Stimulated activated CD8-positive, alpha-beta memory T cell treated with anti-CD3 and anti-CD28 coated beads, Interleukin-12 subunit alpha, Interleukin-12 subunit beta, amount 100 ng/mL, for 24 hours (primary cell): ENCODE data around the gene S1PR1.

Experiments used
- DNase-seq: peaks from one replicate; pipeline ENCODE4 v3.0.0-alpha.2; 2020; ENCODE audit errors: extremely low read depth

Gene S1PR1

DNA sequence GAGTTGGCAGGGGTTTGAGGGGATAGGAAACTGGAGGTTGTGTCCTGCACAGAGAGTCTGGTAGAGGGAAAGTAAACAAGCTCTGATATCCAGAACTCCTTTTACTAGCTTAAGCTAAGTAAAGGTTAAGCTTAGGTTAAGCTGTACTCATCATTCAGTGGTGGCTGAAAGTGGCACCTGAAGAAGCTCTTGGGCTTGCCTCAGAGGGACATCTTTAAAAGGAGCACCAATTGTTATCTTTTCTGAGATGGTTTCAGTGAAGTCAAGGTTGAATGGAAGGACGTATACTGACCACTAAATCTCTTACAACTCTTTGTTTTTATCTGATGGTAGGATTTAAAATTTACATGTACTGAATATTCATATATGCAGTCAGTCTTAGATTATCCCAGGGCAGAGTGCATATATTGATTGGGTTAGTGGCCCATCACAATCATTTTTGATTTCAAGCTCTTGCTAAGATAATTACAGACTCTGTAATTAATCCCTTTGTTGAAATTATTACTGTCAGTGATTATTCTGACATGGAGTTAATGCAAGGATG, 43.3 kb downstream of the S1PR1 start:
- no peak for DNase-seq

DNA sequence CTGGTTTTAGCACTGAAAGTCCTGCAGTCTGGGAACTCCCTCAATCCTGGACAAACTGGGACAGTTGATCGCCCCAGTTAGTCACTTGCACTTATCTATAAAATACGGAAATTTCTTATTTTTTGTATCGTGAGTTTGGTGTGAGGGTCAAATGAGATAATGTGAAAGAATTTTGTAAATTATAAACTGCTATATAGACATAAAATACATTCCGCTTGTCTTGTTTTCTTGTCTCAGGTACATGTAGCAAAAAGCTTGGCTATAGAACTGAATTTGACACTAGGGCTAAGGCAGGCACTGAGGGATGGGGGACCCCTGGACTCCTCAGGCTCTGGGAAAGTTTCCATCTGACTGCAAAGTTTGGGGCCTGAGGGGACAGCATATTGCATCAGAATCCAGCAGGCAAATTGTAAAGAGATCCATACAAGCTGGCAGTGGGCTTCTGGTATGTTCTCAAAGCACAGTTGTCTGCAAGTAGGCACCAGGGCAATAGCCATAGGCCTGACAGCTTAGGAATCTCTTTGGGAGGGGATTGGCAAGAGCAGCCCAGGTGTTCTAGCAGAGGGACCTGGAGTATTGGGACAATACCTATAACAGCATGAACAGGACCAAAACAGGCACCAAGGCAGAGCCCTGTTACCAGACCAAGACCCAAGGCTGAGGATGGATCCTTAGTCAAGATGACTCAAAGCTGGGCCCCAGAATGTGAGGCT, 44.3 kb downstream of the S1PR1 start:
- DNase-seq: no peak

DNA sequence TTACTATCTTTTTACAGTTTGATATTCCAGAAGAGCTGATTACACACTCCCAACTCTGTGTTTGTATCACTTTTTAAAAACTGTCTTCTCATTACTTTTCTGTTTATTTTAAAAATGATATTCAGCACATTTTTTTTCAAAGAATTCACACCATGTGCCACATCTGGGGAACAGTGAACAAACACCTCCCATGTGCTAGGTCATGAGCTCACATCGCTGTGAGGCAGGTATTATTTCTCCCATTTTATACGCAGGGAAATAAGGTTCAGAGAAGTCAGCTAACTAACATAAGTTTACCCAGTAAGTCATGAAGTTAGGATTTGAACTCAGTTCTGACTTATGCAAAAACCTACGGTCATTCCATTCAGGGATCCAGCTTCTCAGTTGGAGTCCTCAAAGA, 44.9 kb downstream of the S1PR1 start:
- DNase-seq: no peak

DNA sequence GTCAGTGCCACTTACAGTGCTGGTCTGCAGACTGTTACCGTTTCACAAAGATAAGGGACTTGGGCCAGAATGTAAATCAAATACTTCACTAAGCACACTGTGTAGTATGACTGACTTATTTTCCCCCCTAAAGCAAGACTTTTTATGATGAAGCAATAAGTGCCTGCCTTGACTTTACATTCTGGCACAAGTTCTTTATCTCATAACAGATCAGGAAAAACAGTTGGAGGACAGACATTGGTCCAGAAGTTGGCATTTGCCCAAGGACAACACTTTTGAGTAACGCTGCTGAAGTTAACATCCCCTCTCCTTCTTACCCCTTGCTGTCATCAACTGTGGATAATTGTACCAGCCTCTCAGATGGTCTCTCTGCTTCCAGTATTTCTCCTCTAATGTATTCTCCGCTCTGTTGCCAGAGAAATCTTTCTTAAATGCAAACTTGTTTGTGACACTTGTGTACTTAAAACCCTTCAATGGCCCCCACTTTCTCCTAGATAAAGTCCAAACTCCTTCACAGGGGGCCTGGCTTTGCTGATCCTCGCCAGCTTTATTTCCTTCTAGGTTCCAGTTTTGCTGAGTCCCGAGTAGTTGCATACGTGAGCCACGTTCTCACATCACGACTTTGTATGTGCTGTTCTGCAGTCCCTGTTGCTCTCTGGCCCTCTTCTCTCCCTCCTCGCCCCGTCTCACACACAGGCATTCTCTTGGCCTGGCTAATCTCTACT, 45.7 kb downstream of the S1PR1 start:
- no peak for DNase-seq

DNA sequence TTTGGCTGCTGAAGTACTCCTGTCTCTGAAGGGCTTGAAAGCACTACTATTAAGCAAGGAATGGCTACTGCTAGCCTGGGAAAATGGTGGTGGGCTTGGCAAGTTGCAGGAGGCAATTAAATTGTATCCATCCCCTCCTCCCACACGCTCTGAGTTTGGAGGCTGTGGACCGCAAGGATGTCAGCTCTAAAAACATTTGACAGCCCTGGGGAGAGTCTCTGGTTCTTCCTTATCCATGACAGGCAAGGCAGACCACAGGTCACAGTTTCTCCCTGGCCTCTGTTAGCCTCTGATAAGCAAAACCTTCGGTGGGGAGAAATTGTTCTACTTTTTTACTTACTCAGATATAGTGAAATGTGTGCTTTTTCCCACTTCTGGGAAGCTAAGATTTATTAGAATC, 46.6 kb downstream of the S1PR1 start:
- no peak for DNase-seq

DNA sequence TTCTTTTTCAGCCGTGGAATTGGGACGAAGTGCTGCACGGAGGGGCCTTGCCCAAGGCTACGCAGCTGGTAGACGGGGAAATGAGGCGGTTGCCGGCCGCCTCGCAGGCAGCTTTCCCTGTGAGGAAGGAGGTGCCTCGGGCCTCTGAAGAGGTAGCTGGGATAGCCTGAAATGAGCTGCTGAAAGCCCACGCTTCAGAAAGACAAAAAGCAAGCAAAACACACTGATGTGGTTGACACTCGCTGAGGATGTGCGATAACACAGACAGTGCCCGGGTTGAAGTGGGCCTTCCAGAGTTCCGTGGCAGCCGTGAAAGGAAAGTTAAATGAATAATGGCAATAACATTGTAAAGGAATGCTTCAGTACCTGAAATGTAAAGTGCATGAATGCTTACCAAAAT, 47.2 kb downstream of the S1PR1 start:
- DNase-seq: no peak

DNA sequence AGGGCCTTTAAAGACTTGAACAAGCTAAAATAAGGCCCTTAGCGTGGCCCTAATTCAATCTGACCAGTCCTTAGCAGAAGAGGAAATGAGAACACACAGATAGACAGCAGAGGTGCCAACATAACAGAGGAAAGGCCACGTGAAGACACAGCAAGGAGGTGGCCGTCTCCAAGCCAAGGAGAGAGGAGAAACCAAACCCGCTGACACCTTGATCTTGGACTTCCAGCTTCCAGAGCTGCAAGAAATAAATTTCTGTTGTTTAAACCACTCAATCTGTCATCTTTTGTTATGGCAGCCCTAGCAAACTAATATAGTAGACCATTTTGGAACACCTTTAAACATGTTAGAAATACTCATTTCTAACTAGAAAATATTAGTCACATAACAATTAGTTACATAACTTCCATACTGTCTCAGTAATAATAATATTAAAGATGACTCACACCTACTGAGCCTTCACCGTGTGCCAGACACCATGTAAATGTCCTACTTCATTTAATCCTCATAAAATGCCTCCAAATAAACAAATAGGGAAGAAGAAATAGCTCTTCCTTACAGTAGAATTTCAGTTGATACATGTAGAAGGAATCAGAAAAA, 47.9 kb downstream of the S1PR1 start:
- no peak for DNase-seq

DNA sequence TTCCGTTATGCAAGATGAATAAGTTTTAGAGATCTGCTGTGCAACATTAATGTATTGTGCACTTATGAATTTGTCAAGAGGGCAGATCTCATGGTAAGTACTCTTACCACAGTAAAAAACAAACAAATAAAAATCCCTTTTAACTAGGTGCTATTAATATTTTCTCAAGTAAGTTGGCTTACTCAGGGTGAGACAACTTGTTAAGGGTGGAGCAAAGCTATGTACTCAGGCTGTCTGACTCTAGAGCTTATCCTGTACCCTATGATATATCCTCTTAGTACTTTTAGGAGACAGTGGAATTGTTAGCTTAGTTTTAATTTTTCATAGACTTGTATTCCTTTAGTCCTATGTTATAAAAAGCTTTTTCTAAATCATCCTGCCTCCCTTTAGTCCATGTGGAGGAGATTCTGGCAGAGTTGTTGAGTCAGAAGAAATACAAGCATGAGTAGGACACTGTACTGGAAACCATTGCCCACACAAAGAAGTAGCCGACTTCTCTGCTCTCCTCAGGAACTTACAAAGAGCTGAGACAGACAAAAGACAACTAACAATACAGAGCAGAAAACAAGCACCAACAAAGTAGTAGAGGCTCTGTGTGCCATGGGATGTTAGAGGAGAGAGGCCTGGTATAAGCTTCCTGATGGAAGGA, 49.2 kb downstream of the S1PR1 start:
- DNase-seq: no peak

DNA sequence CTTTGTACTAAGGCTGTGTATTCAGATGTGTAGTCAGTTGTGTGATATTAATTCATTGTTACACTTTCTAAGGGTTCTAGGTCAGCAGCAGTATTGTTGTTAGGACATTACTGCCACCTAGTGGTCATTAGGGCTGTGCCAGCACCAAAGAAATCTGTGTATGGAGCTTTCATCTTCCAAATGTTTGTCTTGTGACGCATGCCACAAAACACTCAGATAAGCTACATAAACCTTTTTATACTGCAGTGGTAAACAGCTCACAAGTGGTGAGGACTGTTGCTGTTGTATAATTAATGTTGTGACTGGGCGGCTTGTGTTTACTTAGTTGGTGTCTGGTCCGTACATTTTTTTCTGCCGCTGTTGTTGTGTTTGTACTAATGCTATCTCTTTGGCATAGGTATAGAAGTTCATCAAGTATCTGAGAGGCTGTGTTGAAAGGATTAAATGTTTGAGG, 51.7 kb downstream of the S1PR1 start:
- peak; percentile 32 for DNase-seq

DNA sequence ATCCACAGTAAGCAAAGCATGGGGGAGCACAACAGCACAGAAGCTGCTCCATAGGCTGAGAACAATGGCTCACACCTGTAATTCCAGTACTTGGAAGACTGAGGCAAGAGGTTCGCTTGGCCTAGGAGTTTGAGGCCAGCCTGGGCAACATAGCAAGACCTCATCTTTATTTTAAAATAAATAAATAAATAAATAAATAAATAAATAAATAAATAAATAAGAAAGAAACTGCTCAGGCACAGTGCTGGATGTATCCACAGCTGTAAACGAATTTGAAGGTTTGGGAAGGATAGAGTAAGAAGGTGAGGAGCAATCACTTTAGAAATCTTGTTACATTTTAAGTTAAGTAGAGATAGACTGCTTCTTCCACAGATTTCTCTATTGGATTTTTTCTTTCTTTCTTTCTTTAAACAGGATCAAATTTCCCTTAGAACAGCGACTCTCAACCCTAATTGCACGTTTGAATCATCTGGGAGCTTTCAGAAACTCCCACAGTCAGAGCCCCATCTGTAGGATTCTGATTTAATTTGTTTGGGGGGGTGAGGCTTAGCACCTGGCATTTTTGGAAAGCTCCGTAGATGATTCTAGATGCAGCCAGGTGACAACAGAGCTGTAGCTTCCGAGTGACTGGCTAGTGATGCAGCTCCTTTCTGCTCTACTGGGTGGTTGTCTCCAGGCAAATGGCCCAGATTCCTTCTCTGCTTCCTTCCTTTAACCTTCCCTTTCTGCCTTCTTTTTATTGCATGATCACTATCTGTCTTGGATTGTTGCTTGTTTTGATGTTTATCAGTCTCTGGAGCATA, 53.5 kb downstream of the S1PR1 start:
- DNase-seq: no peak
